Motor neuron (in vitro differentiated cells): ENCODE results near the gene PDE6B. TPM values are rescaled to one million over a fixed set of nuclear protein-coding genes. Genes with fewer than 3 reads are reported as not detected.

Source experiments
- ATAC-seq, 8 experiments: fragments of 200-7000 bp; cut with Tn5 transposase; replicated peaks in 6 of 8; 2 replicates each; pipeline ENCODE4 v1.8.0; 2021; ENCODE audit warnings: mild to moderate bottlenecking in 8 of 8, moderate library complexity in 8 of 8
- H3K27ac ChIP-seq, 2 donors: fragments of 250-450 bp; sonication (Bioruptor Pico); 2 replicates each; pipeline ENCODE4 v1.9.0; 2021; ENCODE audit warnings: antibody characterized with exemption in 2 of 2, mild to moderate bottlenecking in 2 of 2, moderate library complexity in 1 of 2
- H3K4me1 ChIP-seq, 2 donors: fragments of 250-450 bp; sonication (Bioruptor Pico); replicated peaks in 1 of 2; 2 replicates each; pipeline ENCODE4 v1.6.1; 2021; ENCODE audit warnings: antibody characterized with exemption in 2 of 2, mild to moderate bottlenecking in 2 of 2, moderate library complexity in 1 of 2
- H3K4me3 ChIP-seq, 5 donors: fragments of 250-450 bp; sonication (Bioruptor Pico); 2 replicates each; pipeline ENCODE4 v1.9.0; 2021; ENCODE audit warnings: antibody characterized with exemption in 5 of 5, mild to moderate bottlenecking in 5 of 5, moderate library complexity in 4 of 5
- WGBS, 10 experiments: fragments of 450-650 bp; shearing (Covaris generic); methylation state at CpG; one replicate each; pipeline ENCODE4 v1.0.0; 2022; 5-methylcytosine and 5-hydroxymethylcytosine counted together
- in situ Hi-C, 9 experiments: fragments of 400-800 bp; cut with MboI; loops; one replicate each; pipeline ENCODE4 v1.15.0; 2021; ENCODE audit warnings: low sequenced_read_pairs in 9 of 9, low pct_unique_long_range_greater_than_20kb in 2 of 9; ENCODE audit not compliant: unreplicated experiment in 9 of 9
- total RNA-seq, 8 experiments: library from RNA; unstranded; fragments of 300-600 nt; gene quantifications; 2 replicates each; pipeline versions ENCODE4 v1.2.3 to v1.2.4, GENCODE V29; 2022

The PDE6B gene
- total RNA-seq, 8 experiments from 2014 or later: 3.8 to 6.4 (median 4.9) TPM

GRCh38 chr4:671769-672168 lies 46.4 kb downstream of the PDE6B start:
- WGBS, 10 experiments: 80 to 100% (median 100%) methylated on average over 1 to 3 of the region's 3 CpGs; no CpG with 5 or more reads in 6 of the 10 experiments
- Histone ChIP-seq H3K27ac (no peak overlapping the region), H3K4me1 (peaks cover 11 to 12% of the 10 kb centered on the region in 2 donors), H3K4me3 (no peak overlapping the region)
- in situ Hi-C loops: no loop called here
- ATAC-seq: no peak

- peak overlapping the region; percentile 41 to 84 for H3K27ac ChIP-seq
- WGBS, 10 experiments: 0 to 83% (median 15%) methylated on average over 1 to 11 of the region's 55 CpGs; no CpG with 5 or more reads in 2 of the 10 experiments
- in situ Hi-C loops: no loop called here
These were observed 48.1 kb downstream of the PDE6B start for GRCh38 chr4:673349-674091.

GRCh38 chr4:674172-675035 lies 49.0 kb downstream of the PDE6B start, which contains the start of the genes ATP5ME and MYL5:
TSS of gene ATP5ME (minus strand) at chr4:674276. CDS start at chr4:674247, 29 bp downstream.
TSS of gene MYL5 (plus strand) at chr4:674542. CDS start at chr4:678027, 3,485 bp downstream.
- peak; percentile 74 to 93 (median 90) for ATAC-seq
- 0 to 5% (median 1%) methylated on average over 1 to 17 of the region's 84 CpGs; no CpG with 5 or more reads in 6 of the 10 experiments for WGBS, 10 experiments
- H3K27ac ChIP-seq: peak within 1 kb of the TSS; percentile 80 to 89
- peaks cover 11 to 12% of the 10 kb centered on the region in 2 donors for H3K4me1 ChIP-seq
- peak within 1 kb of the TSS; percentile 59 to 94 (median 66) for H3K4me3 ChIP-seq
- in situ Hi-C loops: loop anchor here in 1 of 9 experiments (5.0 kb wide), 1 partner anchor 72 kb away; no protein-coding TSS in a partner anchor

More at GRCh38 chr4:673349-674091, 48.1 kb downstream of the PDE6B start:
- peak; percentile 23 to 47 (median 33) for ATAC-seq
- peak overlapping the region; percentile 37 to 94 (median 62) for H3K4me3 ChIP-seq
- peaks cover 11 to 12% of the 10 kb centered on the region in 2 donors for H3K4me1 ChIP-seq

GRCh38 chr4:675036-675882 lies 49.9 kb downstream of the PDE6B start:
- in situ Hi-C loops: loop anchor here in 1 of 9 experiments (5.0 kb wide), 1 partner anchor 73 kb away; no protein-coding TSS in a partner anchor
- 44 to 94% (median 91%) methylated on average over 5 to 8 of the region's 26 CpGs; no CpG with 5 or more reads in 5 of the 10 experiments for WGBS, 10 experiments

DNA sequence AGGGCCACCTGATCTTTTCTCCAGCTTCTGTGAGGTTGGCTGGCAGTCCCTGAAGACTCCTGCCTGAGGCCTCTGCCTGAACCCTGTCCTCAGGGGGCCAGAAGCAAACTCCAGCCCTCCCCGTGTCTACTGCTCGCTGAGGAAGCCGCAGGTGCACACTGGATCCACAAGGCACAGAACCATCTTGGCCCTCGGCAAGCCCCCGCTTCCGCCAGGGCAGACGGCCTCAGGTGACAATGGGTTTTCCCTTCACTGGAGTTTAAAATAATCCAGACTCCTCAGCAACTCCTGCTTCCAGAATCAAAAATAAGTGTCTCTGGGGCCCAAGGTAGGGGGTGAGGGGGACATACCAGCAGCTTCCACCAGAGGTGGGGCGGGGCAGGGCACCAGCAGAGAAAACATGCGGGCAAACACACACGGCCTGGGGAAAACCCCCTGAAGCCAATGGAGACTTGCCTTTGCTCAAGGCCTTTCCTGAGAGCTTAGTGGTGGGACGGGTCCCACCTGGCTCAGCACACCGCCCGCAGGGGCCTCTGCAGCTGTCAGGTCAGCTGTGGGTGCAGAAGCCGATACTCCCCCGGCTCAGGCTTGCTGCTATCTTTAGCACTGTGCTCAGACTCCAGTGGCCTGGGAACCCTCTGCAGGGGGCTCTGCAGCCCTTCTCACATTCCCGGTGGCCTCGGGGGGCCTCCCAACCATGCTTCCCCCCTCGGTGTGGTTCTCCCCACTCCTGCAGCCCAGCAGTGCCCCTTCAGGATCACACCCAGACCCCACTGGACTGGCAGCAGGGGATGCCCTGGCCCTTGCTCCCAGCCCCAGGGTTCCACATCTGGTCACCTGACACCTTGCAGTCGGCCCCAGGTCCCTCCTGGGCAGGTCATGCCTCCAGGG lies 50.9 kb downstream of the PDE6B start:
- in situ Hi-C loops: loop anchor here in 1 of 9 experiments (5.0 kb wide), 1 partner anchor 74 kb away; no protein-coding TSS in a partner anchor
- Histone ChIP-seq H3K4me3 (no peak overlapping the region), H3K4me1 (peaks cover 20% of the 10 kb centered on the region in 2 donors), H3K27ac (no peak overlapping the region)
- ATAC-seq: no peak
- 60 to 85% (median 80%) methylated on average over 1 to 4 of the region's 19 CpGs; no CpG with 5 or more reads in 7 of the 10 experiments for WGBS, 10 experiments

More at GRCh38 chr4:675036-675882, 49.9 kb downstream of the PDE6B start:
- H3K4me3 ChIP-seq: peak overlapping the region; percentile 59 to 94 (median 66)
- peak; percentile 1 to 12 (median 4) for ATAC-seq
- H3K4me1 ChIP-seq: peaks cover 14% of the 10 kb centered on the region in 2 donors
- peak overlapping the region; percentile 80 to 89 for H3K27ac ChIP-seq

- WGBS, 10 experiments: 53 to 100% methylated on average over 1 to 3 of the region's 8 CpGs; no CpG with 5 or more reads in 8 of the 10 experiments
These were observed 51.5 kb downstream of the PDE6B start for GRCh38 chr4:676871-677235.

DNA sequence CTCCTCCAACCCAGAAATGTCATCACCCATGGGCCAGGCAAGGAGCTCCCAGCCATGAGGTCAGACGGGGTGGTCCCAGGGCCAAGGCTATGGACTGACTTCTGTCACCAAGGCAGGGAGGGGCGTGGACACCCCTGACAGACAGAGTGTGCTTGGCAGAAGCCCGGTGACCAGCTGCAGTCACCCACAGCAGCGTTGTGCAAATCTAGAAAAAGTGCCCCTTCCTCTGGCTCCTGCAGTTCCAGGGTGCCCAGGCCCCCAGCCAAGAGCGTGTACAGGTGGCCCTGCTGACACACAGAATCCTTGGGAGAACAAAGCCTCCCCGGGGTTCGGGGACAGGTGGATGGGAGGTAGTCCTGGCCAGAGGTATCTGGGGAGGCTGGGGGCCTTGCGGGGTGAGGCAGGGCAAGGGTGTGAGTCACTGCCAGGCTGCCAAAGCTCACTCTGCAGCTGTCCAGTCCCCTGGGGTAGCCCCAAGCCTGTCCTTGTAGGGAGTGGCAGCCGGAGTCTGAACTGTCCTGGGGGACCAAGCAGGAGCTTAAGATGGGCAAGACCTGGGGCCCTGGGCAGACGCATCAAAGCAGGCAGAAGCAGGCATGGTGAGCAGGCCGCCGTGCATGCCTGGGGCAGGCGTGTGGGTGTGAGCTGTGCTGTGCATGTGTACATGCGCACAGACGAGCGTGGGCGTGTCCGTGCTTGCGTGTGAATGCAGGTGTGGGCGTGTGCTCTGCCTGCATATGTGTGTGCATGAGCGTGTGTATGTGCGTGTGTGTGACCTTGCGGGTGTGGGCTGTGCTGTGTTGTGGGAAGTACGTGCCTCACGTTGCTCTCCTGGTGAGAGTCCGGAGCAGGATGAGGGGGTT lies 52.3 kb downstream of the PDE6B start:
- no peak overlapping the region for H3K4me3 ChIP-seq
- H3K4me1 ChIP-seq: peaks cover 20% of the 10 kb centered on the region in 2 donors
- in situ Hi-C loops: loop anchor here in 1 of 9 experiments (5.0 kb wide), 1 partner anchor 75 kb away; no protein-coding TSS in a partner anchor
- 15 to 88% (median 80%) methylated on average over 1 to 8 of the region's 26 CpGs; no CpG with 5 or more reads in 5 of the 10 experiments for WGBS, 10 experiments
- H3K27ac ChIP-seq: no peak overlapping the region
- ATAC-seq: peak in 3 of 8 experiments; percentile 11 to 34 (median 14)

More at GRCh38 chr4:676871-677235, 51.5 kb downstream of the PDE6B start:
- Histone ChIP-seq H3K4me3 (no peak overlapping the region), H3K27ac (no peak overlapping the region), H3K4me1 (peaks cover 20% of the 10 kb centered on the region in 2 donors)
- no peak for ATAC-seq
- in situ Hi-C loops: loop anchor here in 1 of 9 experiments (5.0 kb wide), 1 partner anchor 75 kb away; no protein-coding TSS in a partner anchor

DNA sequence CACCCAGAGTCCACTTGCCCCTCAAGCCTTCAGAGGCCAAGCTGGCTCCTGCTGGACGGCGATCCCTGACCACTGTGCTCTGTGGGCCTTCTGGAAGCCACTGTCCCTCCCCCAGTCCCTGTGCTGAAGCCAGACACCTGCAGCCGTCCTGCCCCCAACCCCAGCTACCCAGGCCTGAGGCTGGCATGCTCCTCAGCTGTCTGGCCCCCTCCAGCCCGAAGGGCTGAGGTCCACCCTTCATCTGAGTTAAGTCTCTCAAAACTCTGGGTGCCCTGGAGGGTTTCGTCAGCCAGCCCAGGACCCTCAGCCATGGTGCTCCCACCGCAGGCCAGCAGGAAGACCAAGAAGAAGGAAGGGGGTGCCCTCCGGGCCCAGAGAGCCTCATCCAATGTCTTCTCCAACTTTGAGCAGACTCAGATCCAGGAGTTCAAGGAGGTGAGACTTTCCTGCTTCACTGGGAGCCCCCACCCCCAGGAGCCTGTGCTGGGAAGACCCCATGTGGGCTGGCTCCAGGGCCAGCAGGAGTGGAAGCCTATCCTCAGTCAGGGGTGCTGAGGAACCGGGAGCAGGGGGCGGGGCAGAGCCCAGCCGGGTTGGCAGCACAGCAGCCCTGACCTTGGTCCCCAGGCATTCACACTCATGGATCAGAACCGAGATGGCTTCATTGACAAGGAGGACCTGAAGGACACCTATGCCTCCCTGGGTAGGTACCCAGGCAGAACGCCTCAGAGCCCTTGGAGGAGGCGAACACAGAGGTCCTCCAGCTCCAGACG lies 53.1 kb downstream of the PDE6B start:
- H3K4me3 ChIP-seq: no peak overlapping the region
- no peak for ATAC-seq
- 40 to 85% (median 64%) methylated on average over 1 to 6 of the region's 14 CpGs; no CpG with 5 or more reads in 6 of the 10 experiments for WGBS, 10 experiments
- no peak overlapping the region for H3K27ac ChIP-seq
- peaks cover 13% of the 10 kb centered on the region in 2 donors for H3K4me1 ChIP-seq
- in situ Hi-C loops: loop anchor here in 1 of 9 experiments (5.0 kb wide), 1 partner anchor 76 kb away; no protein-coding TSS in a partner anchor

DNA sequence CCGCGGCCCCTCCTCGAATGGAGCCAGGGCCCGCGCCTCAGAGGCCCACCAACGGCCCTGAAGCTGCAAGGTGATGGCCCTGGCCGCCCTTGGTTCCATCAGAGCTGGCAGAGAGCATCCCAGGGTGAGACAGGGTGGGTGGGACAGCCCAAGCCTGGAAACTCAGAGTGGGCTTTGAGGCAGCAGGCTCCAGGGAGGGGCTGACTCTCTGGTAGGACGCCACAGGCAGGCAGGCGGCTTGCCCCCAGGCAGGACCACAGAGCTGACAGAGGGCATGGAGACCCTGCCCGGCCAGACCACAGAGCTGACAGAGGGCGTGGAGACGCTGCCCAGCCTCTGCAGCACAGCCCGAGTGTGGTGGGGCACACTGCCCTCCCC lies 53.7 kb downstream of the PDE6B start:
- ATAC-seq: no peak
- 60 to 91% methylated on average over 1 to 7 of the region's 13 CpGs; no CpG with 5 or more reads in 8 of the 10 experiments for WGBS, 10 experiments
- Histone ChIP-seq H3K27ac (no peak overlapping the region), H3K4me3 (no peak overlapping the region), H3K4me1 (peaks cover 13% of the 10 kb centered on the region in 2 donors)
- in situ Hi-C loops: loop anchor here in 1 of 9 experiments (5.0 kb wide), 1 partner anchor 77 kb away; no protein-coding TSS in a partner anchor

GRCh38 chr4:679629-680028 lies 54.3 kb downstream of the PDE6B start:
- Histone ChIP-seq H3K27ac (no peak overlapping the region), H3K4me1 (peaks cover 13% of the 10 kb centered on the region in 2 donors), H3K4me3 (no peak overlapping the region)
- in situ Hi-C loops: loop anchor here in 1 of 9 experiments (5.0 kb wide), 1 partner anchor 77 kb away; no protein-coding TSS in a partner anchor
- no peak for ATAC-seq
- WGBS, 10 experiments: 70 to 100% (median 100%) methylated on average over 1 to 2 of the region's 11 CpGs; no CpG with 5 or more reads in 7 of the 10 experiments
